HG03520 (cell line): ENCODE results near the gene MYH14.

Source experiments
- ATAC-seq: cut with Tn5 transposase; IDR thresholded peaks from one replicate; pipeline ENCODE4 v1.9.1; 2021; ENCODE audit warnings: mild to moderate bottlenecking, moderate library complexity; ENCODE audit not compliant: unreplicated experiment

The MYH14 gene

GRCh38 chr19:50314724-50315708, 111.6 kb downstream of the MYH14 start:
- ATAC-seq: no peak

- no peak for ATAC-seq
Measured at GRCh38 chr19:50315773-50316448, 112.5 kb downstream of the MYH14 start.

- ATAC-seq: no peak
Measured at GRCh38 chr19:50317115-50317514, 113.7 kb downstream of the MYH14 start.

- ATAC-seq: no peak
Measured at GRCh38 chr19:50318438-50318837, 115.0 kb downstream of the MYH14 start.

- ATAC-seq: no peak
Measured at GRCh38 chr19:50319156-50319555, 115.7 kb downstream of the MYH14 start.

- no peak for ATAC-seq
Measured at GRCh38 chr19:50320051-50320450, 116.6 kb downstream of the MYH14 start.

GRCh38 chr19:50320596-50320995, 117.2 kb downstream of the MYH14 start:
- ATAC-seq: no peak

- no peak for ATAC-seq
Measured at GRCh38 chr19:50321831-50322230, 118.4 kb downstream of the MYH14 start.

- ATAC-seq: no peak
Measured at GRCh38 chr19:50322234-50322633, 118.8 kb downstream of the MYH14 start.

- no peak for ATAC-seq
Measured at GRCh38 chr19:50322931-50323781, 119.7 kb downstream of the MYH14 start.

- ATAC-seq: no peak
Measured at GRCh38 chr19:50323782-50324133, 120.3 kb downstream of the MYH14 start.

GRCh38 chr19:50324331-50324730, 120.9 kb downstream of the MYH14 start:
- ATAC-seq: no peak

- no peak for ATAC-seq
Measured at GRCh38 chr19:50325310-50326100, 122.1 kb downstream of the MYH14 start.

GRCh38 chr19:50326101-50326664, 122.8 kb downstream of the MYH14 start:
- no peak for ATAC-seq

- ATAC-seq: no peak
Measured at GRCh38 chr19:50327013-50327412, 123.6 kb downstream of the MYH14 start.

GRCh38 chr19:50327461-50328223, 124.2 kb downstream of the MYH14 start:
- ATAC-seq: no peak

- ATAC-seq: no peak
Measured at GRCh38 chr19:50328224-50328872, 124.9 kb downstream of the MYH14 start.

GRCh38 chr19:50328873-50329145, 125.4 kb downstream of the MYH14 start:
- peak; percentile 7 for ATAC-seq
